HepG2 (cell line): Measurements from ENCODE around the gene SLC30A4. TPM values are rescaled to one million over a fixed set of nuclear protein-coding genes. Genes with fewer than 3 reads are reported as not detected.

Experiments used
- BRCA1 ChIP-seq: sonication (generic); formaldehyde crosslinking; IDR thresholded peaks from 2 replicates; pipeline ENCODE4 v1.4.0; 2020; ENCODE audit warnings: missing genetic modification reagents
- DNMT1 ChIP-seq: sonication (generic); formaldehyde crosslinking; IDR thresholded peaks from 2 replicates; pipeline ENCODE4 v1.5.1; 2020; ENCODE audit warnings: mild to moderate bottlenecking, missing genetic modification reagents
- FOSL2 ChIP-seq: sonication (generic); formaldehyde crosslinking; IDR thresholded peaks from 2 replicates; pipeline ENCODE4 v1.4.0; 2020; ENCODE audit warnings: missing genetic modification reagents
- HNF4A ChIP-seq: sonication (generic); formaldehyde crosslinking; IDR thresholded peaks from 2 replicates; pipeline ENCODE4 v1.4.0; 2020; ENCODE audit warnings: missing genetic modification reagents
- ISX ChIP-seq: sonication (generic); formaldehyde crosslinking; conservative IDR thresholded peaks from 2 replicates; pipeline ENCODE4 v1.5.0; 2020; ENCODE audit warnings: missing genetic modification reagents
- MLLT10 ChIP-seq: sonication (generic); formaldehyde crosslinking; IDR thresholded peaks from 2 replicates; pipeline ENCODE4 v1.4.0; 2020; ENCODE audit warnings: missing genetic modification reagents
- SNAI1 ChIP-seq: sonication (generic); formaldehyde crosslinking; IDR thresholded peaks from 2 replicates; pipeline ENCODE4 v1.5.0; 2020; ENCODE audit warnings: mild to moderate bottlenecking, missing genetic modification reagents, borderline replicate concordance
- SYNCRIP ChIP-seq: fragments of 200-400 bp; formaldehyde crosslinking; IDR thresholded peaks from 2 replicates; pipeline ENCODE4 v1.6.1; 2018; ENCODE audit warnings: mild to moderate bottlenecking, low read depth, low read length; ENCODE audit not compliant: insufficient read depth
- TBX2 ChIP-seq: sonication (generic); formaldehyde crosslinking; IDR thresholded peaks from 2 replicates; pipeline ENCODE4 v1.5.0; 2020; ENCODE audit warnings: missing genetic modification reagents, mild to moderate bottlenecking, borderline replicate concordance
- ZFP36 ChIP-seq: fragments of 150-350 bp; IDR thresholded peaks from 2 replicates; pipeline ENCODE4 v1.6.1; 2018; ENCODE audit warnings: borderline replicate concordance, low read length, low read depth; ENCODE audit not compliant: partially characterized antibody
- ZKSCAN5 ChIP-seq: sonication (generic); formaldehyde crosslinking; IDR thresholded peaks from 2 replicates; pipeline ENCODE4 v1.5.1; 2020; ENCODE audit warnings: mild to moderate bottlenecking, missing genetic modification reagents
- ZNF589 ChIP-seq: sonication (generic); formaldehyde crosslinking; conservative IDR thresholded peaks from 2 replicates; pipeline ENCODE4 v1.8.0; 2022; ENCODE audit warnings: mild to moderate bottlenecking, moderate library complexity, missing genetic modification reagents
- ZNF749 ChIP-seq: sonication (generic); formaldehyde crosslinking; IDR thresholded peaks from 2 replicates; pipeline ENCODE4 v1.8.0; 2022; ENCODE audit warnings: mild to moderate bottlenecking, missing genetic modification reagents, moderate library complexity, borderline replicate concordance
- ZNF773 ChIP-seq: sonication (generic); formaldehyde crosslinking; IDR thresholded peaks from 2 replicates; pipeline ENCODE4 v1.4.0; 2020; ENCODE audit warnings: missing genetic modification reagents, borderline replicate concordance
- polyA plus RNA-seq, 8 experiments: library from polyadenylated mRNA; depleted of rRNA in 3 of 8; stranded (reverse) in 7 of 8; unstranded in 1 of 8; fragments of >200 nt; fragmentation: Illumina TruSeq in 4 of 8; extraction: Trizol in 4 of 8; gene quantifications; 2 replicates each; pipeline versions ENCODE4 v1.2.1 to v1.2.3, GENCODE V29; 2011 to 2016; ENCODE audit warnings: low read depth in 4 of 8, missing spikeins in 1 of 8, mixed read lengths in 1 of 8; ENCODE audit not compliant: insufficient read depth in 1 of 8
- total RNA-seq, 5 experiments: library from RNA; depleted of rRNA; stranded (reverse); fragments of >200 nt; fragmentation: Illumina TruSeq; extraction: Trizol; gene quantifications; 2 replicates each; pipeline ENCODE4 v1.2.3, GENCODE V29; 2016; ENCODE audit warnings: low read depth in 1 of 5
- TF ChIP-seq, protein P1 (sequence below): sonication (generic); formaldehyde crosslinking; IDR thresholded peaks from 2 replicates; pipeline ENCODE4 v1.5.1; 2020; ENCODE audit warnings: missing genetic modification reagents, mild to moderate bottlenecking, borderline replicate concordance
- TF ChIP-seq, protein P2 (sequence below): IDR thresholded peaks from 2 replicates; pipeline ENCODE4 v1.6.1; 2012; ENCODE audit warnings: low read length, improper control_type of control experiment
- TF ChIP-seq, protein P3 (sequence below), 2 experiments: sonication (generic) in 1 of 2; formaldehyde crosslinking in 1 of 2; IDR thresholded peaks; 2 replicates each; pipeline versions ENCODE4 v1.6.1 to v1.9.0; 2014 to 2022; ENCODE audit warnings: antibody characterized with exemption in 1 of 2, borderline replicate concordance in 1 of 2, inconsistent platforms in 1 of 2, low read depth in 1 of 2, missing genetic modification reagents in 1 of 2

SLC30A4 gene
- total and polyA plus RNA-seq, 2 of the 13 experiments (the other 11 are each of a cell fraction or from before 2014, with no cell fraction given), result 0.01 to 0.04 TPM

DNA sequence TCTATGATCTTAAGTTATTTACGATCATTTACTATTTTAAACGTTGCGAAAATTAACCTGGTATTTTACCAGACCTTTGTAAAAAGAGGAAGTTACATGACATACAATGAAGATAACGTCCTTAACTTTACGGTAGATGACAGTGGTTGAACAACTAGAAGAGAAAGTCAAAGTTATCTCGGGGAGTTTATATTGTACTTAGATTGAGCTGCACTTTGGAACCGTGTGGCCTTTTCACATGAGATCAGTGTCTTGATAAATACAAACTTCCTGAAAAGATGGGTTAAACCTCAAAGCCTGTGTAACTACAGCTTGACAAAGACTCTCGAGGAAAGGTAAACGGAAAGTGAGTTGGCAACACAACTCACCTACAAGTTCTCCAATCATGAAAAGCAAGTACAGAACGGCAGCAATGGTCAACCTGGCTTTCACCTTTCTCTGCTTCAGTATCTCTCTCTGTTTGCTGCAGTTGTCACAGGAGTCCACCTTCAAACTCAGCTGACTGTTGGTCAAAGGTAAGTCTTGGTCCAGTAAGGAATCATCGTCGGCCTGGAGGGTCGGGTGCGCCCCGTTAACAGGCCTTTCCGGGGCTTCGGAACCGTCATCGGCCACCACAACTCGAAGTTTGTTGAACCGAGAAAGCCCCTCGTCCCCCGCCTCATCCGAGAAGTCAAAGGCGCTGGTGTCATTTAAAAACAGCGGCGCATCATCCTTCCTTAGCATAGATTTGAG, 793 bp downstream of the SLC30A4 start (continued):
- TF ChIP-seq SNAI1 (CRISPR knock-in tag), result no peak
- peak; percentile 71 for TF ChIP-seq HNF4A (CRISPR knock-in tag)
- TF ChIP-seq ZKSCAN5, result no peak
- TF ChIP-seq, protein P1, sequence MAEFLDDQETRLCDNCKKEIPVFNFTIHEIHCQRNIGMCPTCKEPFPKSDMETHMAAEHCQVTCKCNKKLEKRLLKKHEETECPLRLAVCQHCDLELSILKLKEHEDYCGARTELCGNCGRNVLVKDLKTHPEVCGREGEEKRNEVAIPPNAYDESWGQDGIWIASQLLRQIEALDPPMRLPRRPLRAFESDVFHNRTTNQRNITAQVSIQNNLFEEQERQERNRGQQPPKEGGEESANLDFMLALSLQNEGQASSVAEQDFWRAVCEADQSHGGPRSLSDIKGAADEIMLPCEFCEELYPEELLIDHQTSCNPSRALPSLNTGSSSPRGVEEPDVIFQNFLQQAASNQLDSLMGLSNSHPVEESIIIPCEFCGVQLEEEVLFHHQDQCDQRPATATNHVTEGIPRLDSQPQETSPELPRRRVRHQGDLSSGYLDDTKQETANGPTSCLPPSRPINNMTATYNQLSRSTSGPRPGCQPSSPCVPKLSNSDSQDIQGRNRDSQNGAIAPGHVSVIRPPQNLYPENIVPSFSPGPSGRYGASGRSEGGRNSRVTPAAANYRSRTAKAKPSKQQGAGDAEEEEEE (CRISPR knock-in tag), result no peak
- TF ChIP-seq, protein P2, sequence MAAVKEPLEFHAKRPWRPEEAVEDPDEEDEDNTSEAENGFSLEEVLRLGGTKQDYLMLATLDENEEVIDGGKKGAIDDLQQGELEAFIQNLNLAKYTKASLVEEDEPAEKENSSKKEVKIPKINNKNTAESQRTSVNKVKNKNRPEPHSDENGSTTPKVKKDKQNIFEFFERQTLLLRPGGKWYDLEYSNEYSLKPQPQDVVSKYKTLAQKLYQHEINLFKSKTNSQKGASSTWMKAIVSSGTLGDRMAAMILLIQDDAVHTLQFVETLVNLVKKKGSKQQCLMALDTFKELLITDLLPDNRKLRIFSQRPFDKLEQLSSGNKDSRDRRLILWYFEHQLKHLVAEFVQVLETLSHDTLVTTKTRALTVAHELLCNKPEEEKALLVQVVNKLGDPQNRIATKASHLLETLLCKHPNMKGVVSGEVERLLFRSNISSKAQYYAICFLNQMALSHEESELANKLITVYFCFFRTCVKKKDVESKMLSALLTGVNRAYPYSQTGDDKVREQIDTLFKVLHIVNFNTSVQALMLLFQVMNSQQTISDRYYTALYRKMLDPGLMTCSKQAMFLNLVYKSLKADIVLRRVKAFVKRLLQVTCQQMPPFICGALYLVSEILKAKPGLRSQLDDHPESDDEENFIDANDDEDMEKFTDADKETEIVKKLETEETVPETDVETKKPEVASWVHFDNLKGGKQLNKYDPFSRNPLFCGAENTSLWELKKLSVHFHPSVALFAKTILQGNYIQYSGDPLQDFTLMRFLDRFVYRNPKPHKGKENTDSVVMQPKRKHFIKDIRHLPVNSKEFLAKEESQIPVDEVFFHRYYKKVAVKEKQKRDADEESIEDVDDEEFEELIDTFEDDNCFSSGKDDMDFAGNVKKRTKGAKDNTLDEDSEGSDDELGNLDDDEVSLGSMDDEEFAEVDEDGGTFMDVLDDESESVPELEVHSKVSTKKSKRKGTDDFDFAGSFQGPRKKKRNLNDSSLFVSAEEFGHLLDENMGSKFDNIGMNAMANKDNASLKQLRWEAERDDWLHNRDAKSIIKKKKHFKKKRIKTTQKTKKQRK, result no peak
- no peak for TF ChIP-seq ZFP36
- TF ChIP-seq, protein P3, sequence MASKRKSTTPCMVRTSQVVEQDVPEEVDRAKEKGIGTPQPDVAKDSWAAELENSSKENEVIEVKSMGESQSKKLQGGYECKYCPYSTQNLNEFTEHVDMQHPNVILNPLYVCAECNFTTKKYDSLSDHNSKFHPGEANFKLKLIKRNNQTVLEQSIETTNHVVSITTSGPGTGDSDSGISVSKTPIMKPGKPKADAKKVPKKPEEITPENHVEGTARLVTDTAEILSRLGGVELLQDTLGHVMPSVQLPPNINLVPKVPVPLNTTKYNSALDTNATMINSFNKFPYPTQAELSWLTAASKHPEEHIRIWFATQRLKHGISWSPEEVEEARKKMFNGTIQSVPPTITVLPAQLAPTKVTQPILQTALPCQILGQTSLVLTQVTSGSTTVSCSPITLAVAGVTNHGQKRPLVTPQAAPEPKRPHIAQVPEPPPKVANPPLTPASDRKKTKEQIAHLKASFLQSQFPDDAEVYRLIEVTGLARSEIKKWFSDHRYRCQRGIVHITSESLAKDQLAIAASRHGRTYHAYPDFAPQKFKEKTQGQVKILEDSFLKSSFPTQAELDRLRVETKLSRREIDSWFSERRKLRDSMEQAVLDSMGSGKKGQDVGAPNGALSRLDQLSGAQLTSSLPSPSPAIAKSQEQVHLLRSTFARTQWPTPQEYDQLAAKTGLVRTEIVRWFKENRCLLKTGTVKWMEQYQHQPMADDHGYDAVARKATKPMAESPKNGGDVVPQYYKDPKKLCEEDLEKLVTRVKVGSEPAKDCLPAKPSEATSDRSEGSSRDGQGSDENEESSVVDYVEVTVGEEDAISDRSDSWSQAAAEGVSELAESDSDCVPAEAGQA (IDR thresholded peaks at IDR 0.05; ENCODE audit: low read depth), result no peak
- TF ChIP-seq, protein P3 (CRISPR knock-in tag; IDR thresholded peaks at IDR 0.05; ENCODE audit: borderline replicate concordance), result no peak
- TF ChIP-seq ZNF749 (CRISPR knock-in tag), result no peak
- TF ChIP-seq DNMT1 (CRISPR knock-in tag), result no peak
- TF ChIP-seq SYNCRIP, result no peak
- TF ChIP-seq TBX2, result peak; percentile 30; the same call in 1 of the 2 replicates
- no peak for TF ChIP-seq MLLT10
- TF ChIP-seq ISX (CRISPR knock-in tag), result no peak
- peak; percentile 31; the same call in 1 of the 2 replicates for TF ChIP-seq FOSL2 (CRISPR knock-in tag)
- no peak for TF ChIP-seq ZNF589
- no peak for TF ChIP-seq BRCA1 (CRISPR knock-in tag)
- TF ChIP-seq ZNF773 (CRISPR knock-in tag), result no peak
